B cell (primary cell): Measurements from ENCODE around the gene PILRB.
"Not testable (repeated sequence)": the region's sequence is repeated elsewhere in the genome, so short reads cannot be mapped to it uniquely, and the experiment has no call there.

Experiments used
- EZH2 ChIP-seq: IDR thresholded peaks from 2 replicates; pipeline ENCODE4 v1.6.1; 2012; ENCODE audit warnings: borderline replicate concordance, low read depth, mild to moderate bottlenecking, moderate library complexity, low read length; ENCODE audit not compliant: insufficient read depth, poor library complexity, severe bottlenecking
- TF ChIP-seq, protein P1 (sequence below): fragments of 200-600 bp; IDR thresholded peaks from one replicate; pipeline ENCODE4 v1.8.0; 2022; ENCODE audit warnings: antibody characterized with exemption, mild to moderate bottlenecking

- TF ChIP-seq, protein P1, sequence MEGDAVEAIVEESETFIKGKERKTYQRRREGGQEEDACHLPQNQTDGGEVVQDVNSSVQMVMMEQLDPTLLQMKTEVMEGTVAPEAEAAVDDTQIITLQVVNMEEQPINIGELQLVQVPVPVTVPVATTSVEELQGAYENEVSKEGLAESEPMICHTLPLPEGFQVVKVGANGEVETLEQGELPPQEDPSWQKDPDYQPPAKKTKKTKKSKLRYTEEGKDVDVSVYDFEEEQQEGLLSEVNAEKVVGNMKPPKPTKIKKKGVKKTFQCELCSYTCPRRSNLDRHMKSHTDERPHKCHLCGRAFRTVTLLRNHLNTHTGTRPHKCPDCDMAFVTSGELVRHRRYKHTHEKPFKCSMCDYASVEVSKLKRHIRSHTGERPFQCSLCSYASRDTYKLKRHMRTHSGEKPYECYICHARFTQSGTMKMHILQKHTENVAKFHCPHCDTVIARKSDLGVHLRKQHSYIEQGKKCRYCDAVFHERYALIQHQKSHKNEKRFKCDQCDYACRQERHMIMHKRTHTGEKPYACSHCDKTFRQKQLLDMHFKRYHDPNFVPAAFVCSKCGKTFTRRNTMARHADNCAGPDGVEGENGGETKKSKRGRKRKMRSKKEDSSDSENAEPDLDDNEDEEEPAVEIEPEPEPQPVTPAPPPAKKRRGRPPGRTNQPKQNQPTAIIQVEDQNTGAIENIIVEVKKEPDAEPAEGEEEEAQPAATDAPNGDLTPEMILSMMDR: not testable (repeated sequence)
- not testable (repeated sequence) for TF ChIP-seq EZH2
Measured at GRCh38 chr7:100335566-100336466, 22.1 kb upstream of the PILRB start.
